Measurements from ENCODE around the gene LINS1. TPM values are rescaled to one million over a fixed set of nuclear protein-coding genes. Genes with fewer than 3 reads are reported as not detected.

Gene LINS1
- total RNA-seq, 1 experiment from 2014 or later = 25.2 TPM

DNA sequence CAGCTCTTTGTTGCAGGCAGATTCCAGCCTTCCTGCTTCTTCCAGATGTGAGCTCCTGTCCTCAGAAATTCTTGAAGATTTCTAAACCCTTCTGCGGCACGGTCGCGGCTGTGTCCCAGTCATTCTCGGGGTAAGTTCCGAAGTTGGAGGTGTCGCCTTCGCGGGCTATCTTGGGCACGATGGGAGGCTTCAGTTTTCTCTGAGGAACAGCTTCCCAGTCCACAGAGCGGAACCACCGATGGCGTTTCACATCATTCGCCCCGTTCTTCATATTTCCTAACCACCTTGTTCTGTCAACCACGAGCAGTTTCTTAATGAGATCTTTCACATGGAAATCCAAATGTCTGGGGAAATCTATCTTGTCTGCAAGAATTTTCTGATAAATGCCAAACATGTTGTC lies 48.5 kb downstream of the LINS1 start:
- CTCF ChIA-PET = interaction anchor here (0.7 kb wide), 1 partner anchor 16 kb away, joined by 3 read pairs; no protein-coding TSS in a partner anchor
- peaks cover 7% of the 10 kb centered on the region for H3K9me3 Mint-ChIP-seq (ENCODE audit: low read depth, unreplicated experiment)
- DNase-seq = no peak
- BruUV-seq (replicated peaks) = no TSS peak
- no peak overlapping the region for H3K27ac Mint-ChIP-seq (ENCODE audit: unreplicated experiment)
- intact Hi-C loops (cut with micrococcal nuclease; ENCODE audit: unreplicated experiment) = no loop called here
- no peak overlapping the region for H3K4me3 Mint-ChIP-seq (ENCODE audit: low read depth, unreplicated experiment)
- no peak for TF ChIP-seq CTCF (IDR thresholded peaks at IDR 0.05; ENCODE audit: unreplicated experiment)
- H3K4me1 Mint-ChIP-seq (ENCODE audit: low read depth, unreplicated experiment) = no peaks in the 10 kb centered on the region
- no peaks in the 10 kb centered on the region for H3K36me3 Mint-ChIP-seq (ENCODE audit: insufficient read depth, unreplicated experiment)
- H3K27me3 Mint-ChIP-seq (ENCODE audit: unreplicated experiment) = no peaks in the 10 kb centered on the region

- CTCF ChIA-PET = no interaction called here
- no peak for TF ChIP-seq CTCF (IDR thresholded peaks at IDR 0.05; ENCODE audit: unreplicated experiment)
- H3K9me3 Mint-ChIP-seq (ENCODE audit: low read depth, unreplicated experiment) = peaks cover 10% of the 10 kb centered on the region
- no peak for DNase-seq
- H3K4me3 Mint-ChIP-seq (ENCODE audit: low read depth, unreplicated experiment) = no peak overlapping the region
- H3K36me3 Mint-ChIP-seq (ENCODE audit: insufficient read depth, unreplicated experiment) = no peaks in the 10 kb centered on the region
- intact Hi-C loops (cut with micrococcal nuclease; ENCODE audit: unreplicated experiment) = no loop called here
- no peaks in the 10 kb centered on the region for H3K4me1 Mint-ChIP-seq (ENCODE audit: low read depth, unreplicated experiment)
- H3K27ac Mint-ChIP-seq (ENCODE audit: unreplicated experiment) = no peak overlapping the region
- no peaks in the 10 kb centered on the region for H3K27me3 Mint-ChIP-seq (ENCODE audit: unreplicated experiment)
- no TSS peak for BruUV-seq (replicated peaks)
Measured at GRCh38 chr15:100547961-100548360, 54.0 kb downstream of the LINS1 start.

GRCh38 chr15:100544946-100545345 lies 57.0 kb downstream of the LINS1 start:
- H3K9me3 Mint-ChIP-seq (ENCODE audit: low read depth, unreplicated experiment) = peaks cover 8% of the 10 kb centered on the region
- TF ChIP-seq CTCF (IDR thresholded peaks at IDR 0.05; ENCODE audit: unreplicated experiment) = no peak
- intact Hi-C loops (cut with micrococcal nuclease; ENCODE audit: unreplicated experiment) = no loop called here
- no peaks in the 10 kb centered on the region for H3K4me1 Mint-ChIP-seq (ENCODE audit: low read depth, unreplicated experiment)
- no peak for DNase-seq
- H3K4me3 Mint-ChIP-seq (ENCODE audit: low read depth, unreplicated experiment) = no peak overlapping the region
- CTCF ChIA-PET = no interaction called here
- no peaks in the 10 kb centered on the region for H3K36me3 Mint-ChIP-seq (ENCODE audit: insufficient read depth, unreplicated experiment)
- no TSS peak for BruUV-seq (replicated peaks)
- no peaks in the 10 kb centered on the region for H3K27me3 Mint-ChIP-seq (ENCODE audit: unreplicated experiment)
- H3K27ac Mint-ChIP-seq (ENCODE audit: unreplicated experiment) = no peak overlapping the region

DNA sequence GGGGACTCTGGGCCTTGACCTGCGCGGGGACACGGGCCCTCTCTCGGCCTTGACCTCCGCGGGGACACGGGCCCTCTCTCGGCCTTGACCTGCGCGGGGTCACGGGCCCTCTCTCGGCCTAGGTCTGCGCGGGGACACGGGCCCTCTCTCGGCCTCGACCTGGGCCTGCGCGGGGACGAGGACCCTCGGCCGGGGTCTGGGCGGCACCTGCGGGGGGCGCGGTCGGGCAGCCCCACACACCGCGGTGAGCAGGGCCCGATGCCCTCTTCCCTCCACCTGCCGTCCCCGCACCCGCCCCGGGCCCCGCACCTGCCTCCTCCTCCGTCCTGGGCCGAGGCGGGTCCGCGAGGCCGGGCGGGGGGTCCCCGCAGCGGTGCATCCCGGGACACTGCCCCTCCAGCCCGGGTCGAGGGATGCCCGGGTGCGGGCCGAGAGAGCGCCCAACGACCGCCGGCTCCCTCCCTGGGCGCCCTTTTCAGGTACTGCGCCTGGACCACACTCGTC lies 57.6 kb downstream of the LINS1 start:
- no peaks in the 10 kb centered on the region for H3K4me1 Mint-ChIP-seq (ENCODE audit: low read depth, unreplicated experiment)
- H3K9me3 Mint-ChIP-seq (ENCODE audit: low read depth, unreplicated experiment) = peaks cover 8% of the 10 kb centered on the region
- TF ChIP-seq CTCF (IDR thresholded peaks at IDR 0.05; ENCODE audit: unreplicated experiment) = no peak

More for the DNA sequence above, 57.6 kb downstream of the LINS1 start:
- CTCF ChIA-PET = no interaction called here
- H3K36me3 Mint-ChIP-seq (ENCODE audit: insufficient read depth, unreplicated experiment) = no peaks in the 10 kb centered on the region
- no peak overlapping the region for H3K27ac Mint-ChIP-seq (ENCODE audit: unreplicated experiment)
- no peaks in the 10 kb centered on the region for H3K27me3 Mint-ChIP-seq (ENCODE audit: unreplicated experiment)
- no peak for DNase-seq
- H3K4me3 Mint-ChIP-seq (ENCODE audit: low read depth, unreplicated experiment) = no peak overlapping the region
- no TSS peak for BruUV-seq (replicated peaks)
- intact Hi-C loops (cut with micrococcal nuclease; ENCODE audit: unreplicated experiment) = no loop called here
